Measurements from ENCODE around the gene CCNF.

The CCNF gene

DNA sequence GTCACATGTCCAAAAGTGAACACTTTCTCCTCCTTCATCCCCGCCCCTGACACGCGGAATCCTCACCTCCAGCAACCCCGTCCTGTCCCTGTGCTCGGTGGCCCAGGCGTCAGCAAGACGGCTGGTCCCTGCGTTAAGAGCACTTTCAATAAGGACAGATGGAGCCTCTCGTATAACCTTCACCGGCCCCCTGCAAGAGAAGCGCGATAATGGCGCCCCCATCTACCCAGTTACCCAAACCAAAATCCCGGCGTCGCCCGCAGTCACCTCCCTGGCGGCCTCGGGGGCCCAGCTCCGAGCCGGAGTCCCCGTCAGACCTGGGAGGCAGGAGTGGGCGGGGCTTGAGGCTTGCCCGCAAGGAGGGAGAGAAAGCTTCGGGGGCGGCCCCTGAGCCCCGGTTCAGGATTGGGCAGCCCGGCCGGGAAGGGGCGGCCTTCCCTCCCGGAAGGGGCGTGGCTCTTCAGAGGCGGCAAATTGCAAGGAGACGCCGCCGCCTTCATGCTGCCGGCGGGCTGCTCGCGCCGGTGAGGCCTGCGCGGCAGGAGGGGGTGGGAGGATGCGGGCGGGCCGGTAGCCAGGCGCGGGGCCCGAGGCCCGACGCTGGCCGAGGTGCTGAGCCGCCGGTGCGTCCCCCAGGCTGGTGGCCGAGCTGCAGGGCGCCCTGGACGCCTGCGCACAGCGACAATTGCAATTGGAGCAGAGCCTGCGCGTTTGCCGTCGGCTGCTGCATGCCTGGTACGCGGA lies 30.6 kb downstream of the CCNF start, which contains the start of gene TEDC2:
Gene TEDC2 (plus strand): TSS at position 463 of the 744 bp plus-strand sequence. CDS start 36 bp downstream, at position 499.
- peak; percentile 96 for ATAC-seq
- no peak for TF ChIP-seq OSR1 (CRISPR knock-in tag; IDR thresholded peaks at IDR 0.05)
- TF ChIP-seq ZFP3 (CRISPR knock-in tag; IDR thresholded peaks at IDR 0.05): no peak
- TF ChIP-seq CSRNP3 (CRISPR knock-in tag; IDR thresholded peaks at IDR 0.05): no peak
- TF ChIP-seq PATZ1 (CRISPR knock-in tag; IDR thresholded peaks at IDR 0.05; ENCODE audit: borderline replicate concordance): no peak
- TF ChIP-seq ZC3H10 (CRISPR knock-in tag; IDR thresholded peaks at IDR 0.05): no peak
- TF ChIP-seq POU6F1 (CRISPR knock-in tag; IDR thresholded peaks at IDR 0.05; ENCODE audit: borderline replicate concordance, low read depth): no peak
- TF ChIP-seq GLIS3 (CRISPR knock-in tag; IDR thresholded peaks at IDR 0.05): no peak
- TF ChIP-seq SNAI2 (CRISPR knock-in tag; IDR thresholded peaks at IDR 0.05): no peak
- TF ChIP-seq ZNF70 (CRISPR knock-in tag; IDR thresholded peaks at IDR 0.05): no peak
- no peak for TF ChIP-seq BACH2 (CRISPR knock-in tag; IDR thresholded peaks at IDR 0.05; ENCODE audit: borderline replicate concordance)
- no peak for TF ChIP-seq ESRRG (CRISPR knock-in tag; IDR thresholded peaks at IDR 0.05)
- no peak for TF ChIP-seq RARB (CRISPR knock-in tag; IDR thresholded peaks at IDR 0.05)
- no peak for TF ChIP-seq PPARA (CRISPR knock-in tag; IDR thresholded peaks at IDR 0.05; ENCODE audit: borderline replicate concordance)
- TF ChIP-seq TCF4 (CRISPR knock-in tag; IDR thresholded peaks at IDR 0.05; ENCODE audit: borderline replicate concordance): no peak
- TF ChIP-seq, protein P1, sequence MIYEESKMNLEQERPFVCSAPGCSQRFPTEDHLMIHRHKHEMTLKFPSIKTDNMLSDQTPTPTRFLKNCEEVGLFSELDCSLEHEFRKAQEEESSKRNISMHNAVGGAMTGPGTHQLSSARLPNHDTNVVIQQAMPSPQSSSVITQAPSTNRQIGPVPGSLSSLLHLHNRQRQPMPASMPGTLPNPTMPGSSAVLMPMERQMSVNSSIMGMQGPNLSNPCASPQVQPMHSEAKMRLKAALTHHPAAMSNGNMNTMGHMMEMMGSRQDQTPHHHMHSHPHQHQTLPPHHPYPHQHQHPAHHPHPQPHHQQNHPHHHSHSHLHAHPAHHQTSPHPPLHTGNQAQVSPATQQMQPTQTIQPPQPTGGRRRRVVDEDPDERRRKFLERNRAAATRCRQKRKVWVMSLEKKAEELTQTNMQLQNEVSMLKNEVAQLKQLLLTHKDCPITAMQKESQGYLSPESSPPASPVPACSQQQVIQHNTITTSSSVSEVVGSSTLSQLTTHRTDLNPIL (CRISPR knock-in tag; IDR thresholded peaks at IDR 0.05; ENCODE audit: low read depth): no peak
- TF ChIP-seq CSDC2 (CRISPR knock-in tag; IDR thresholded peaks at IDR 0.05): no peak
- no peak for TF ChIP-seq ISL1 (CRISPR knock-in tag; IDR thresholded peaks at IDR 0.05)
- no peak for TF ChIP-seq ZNF8 (CRISPR knock-in tag; IDR thresholded peaks at IDR 0.05)

- no peak for ATAC-seq
- TF ChIP-seq ZC3H10 (CRISPR knock-in tag; IDR thresholded peaks at IDR 0.05): no peak
- no peak for TF ChIP-seq RARB (CRISPR knock-in tag; IDR thresholded peaks at IDR 0.05)
- TF ChIP-seq PPARA (CRISPR knock-in tag; IDR thresholded peaks at IDR 0.05; ENCODE audit: borderline replicate concordance): no peak
- TF ChIP-seq BACH2 (CRISPR knock-in tag; IDR thresholded peaks at IDR 0.05; ENCODE audit: borderline replicate concordance): no peak
- TF ChIP-seq, protein P2, sequence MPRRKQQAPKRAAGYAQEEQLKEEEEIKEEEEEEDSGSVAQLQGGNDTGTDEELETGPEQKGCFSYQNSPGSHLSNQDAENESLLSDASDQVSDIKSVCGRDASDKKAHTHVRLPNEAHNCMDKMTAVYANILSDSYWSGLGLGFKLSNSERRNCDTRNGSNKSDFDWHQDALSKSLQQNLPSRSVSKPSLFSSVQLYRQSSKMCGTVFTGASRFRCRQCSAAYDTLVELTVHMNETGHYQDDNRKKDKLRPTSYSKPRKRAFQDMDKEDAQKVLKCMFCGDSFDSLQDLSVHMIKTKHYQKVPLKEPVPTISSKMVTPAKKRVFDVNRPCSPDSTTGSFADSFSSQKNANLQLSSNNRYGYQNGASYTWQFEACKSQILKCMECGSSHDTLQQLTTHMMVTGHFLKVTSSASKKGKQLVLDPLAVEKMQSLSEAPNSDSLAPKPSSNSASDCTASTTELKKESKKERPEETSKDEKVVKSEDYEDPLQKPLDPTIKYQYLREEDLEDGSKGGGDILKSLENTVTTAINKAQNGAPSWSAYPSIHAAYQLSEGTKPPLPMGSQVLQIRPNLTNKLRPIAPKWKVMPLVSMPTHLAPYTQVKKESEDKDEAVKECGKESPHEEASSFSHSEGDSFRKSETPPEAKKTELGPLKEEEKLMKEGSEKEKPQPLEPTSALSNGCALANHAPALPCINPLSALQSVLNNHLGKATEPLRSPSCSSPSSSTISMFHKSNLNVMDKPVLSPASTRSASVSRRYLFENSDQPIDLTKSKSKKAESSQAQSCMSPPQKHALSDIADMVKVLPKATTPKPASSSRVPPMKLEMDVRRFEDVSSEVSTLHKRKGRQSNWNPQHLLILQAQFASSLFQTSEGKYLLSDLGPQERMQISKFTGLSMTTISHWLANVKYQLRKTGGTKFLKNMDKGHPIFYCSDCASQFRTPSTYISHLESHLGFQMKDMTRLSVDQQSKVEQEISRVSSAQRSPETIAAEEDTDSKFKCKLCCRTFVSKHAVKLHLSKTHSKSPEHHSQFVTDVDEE (CRISPR knock-in tag; IDR thresholded peaks at IDR 0.05): no peak
- no peak for TF ChIP-seq ISL1 (CRISPR knock-in tag; IDR thresholded peaks at IDR 0.05)
- TF ChIP-seq ARNTL (CRISPR knock-in tag; IDR thresholded peaks at IDR 0.05; ENCODE audit: borderline replicate concordance, low read depth): no peak
- no peak for TF ChIP-seq ZNF70 (CRISPR knock-in tag; IDR thresholded peaks at IDR 0.05)
- TF ChIP-seq ZNF565 (CRISPR knock-in tag; conservative IDR thresholded peaks at IDR 0.05; ENCODE audit: low read depth): no peak
- no peak for TF ChIP-seq PATZ1 (CRISPR knock-in tag; IDR thresholded peaks at IDR 0.05; ENCODE audit: borderline replicate concordance)
- no peak for TF ChIP-seq OSR1 (CRISPR knock-in tag; IDR thresholded peaks at IDR 0.05)
- TF ChIP-seq ESRRG (CRISPR knock-in tag; IDR thresholded peaks at IDR 0.05): no peak
These were observed 31.1 kb downstream of the CCNF start for GRCh38 chr16:2460391-2460713.

All from SK-N-SH treated with all-trans-retinoic acid at 6 μM for 48 hours (cell line).